HepG2 (cell line): ENCODE measurements around the gene BMPER. TPM values are rescaled to one million over a fixed set of nuclear protein-coding genes. Genes with fewer than 3 reads are reported as not detected.

Source experiments
- ATAC-seq: fragments of 200-7000 bp; cut with Tn5 transposase; 3 replicates; pipeline ENCODE4 v1.9.1; 2020; ENCODE audit warnings: mild to moderate bottlenecking, moderate library complexity
- BruUV-seq: library from RNA; stranded (reverse); fragments of 400-500 nt; replicated peaks from 2 replicates; lab custom pipeline; 2021; lab: Mats Ljungman, UMichigan
- CTCF ChIA-PET: fragments of 300-600 bp; formaldehyde crosslinking; extraction: SDS; loops from one replicate; lab custom pipeline; 2021; ENCODE audit warnings: low total read pairs, inconsistent platforms, low intra/inter-chr PET ratio; lab: Yijun Ruan, JAX
- POLR2A ChIA-PET: fragments of 350-600 bp; sonication (Branson Sonifier 250); formaldehyde crosslinking; loops from one replicate; lab custom pipeline; 2020; ENCODE audit warnings: antibody characterized with exemption, inconsistent platforms; lab: Yijun Ruan, JAX
- DNase-seq: peaks from one replicate; pipeline ENCODE4 v3.0.0-alpha.2; 2015; ENCODE audit warnings: low spot score
- FAIRE-seq: peaks from 3 replicates; lab custom pipeline; 2011; peaks lifted over from hg19 to GRCh38; lab: Jason Lieb, UNC
- H2AFZ ChIP-seq: one replicate; pipeline ENCODE4 v1.6.1; 2011; ENCODE audit warnings: low read length, inconsistent platforms
- H3K27ac ChIP-seq: fragments of 300-600 bp; 3 replicates; pipeline ENCODE4 v1.8.0; 2011; ENCODE audit warnings: mixed run types, mild to moderate bottlenecking, mixed read lengths, low read length, inconsistent platforms; ENCODE audit not compliant: insufficient read depth; ENCODE audit errors: extremely low read length
- H3K27me3 ChIP-seq, 2 experiments: fragments of 200-600 bp in 1 of 2; 2 replicates in 1 of 2; 3 replicates in 1 of 2; pipeline versions ENCODE4 v1.6.0 to v1.8.0; 2011; ENCODE audit warnings: low read length in 2 of 2, mild to moderate bottlenecking in 2 of 2, moderate library complexity in 2 of 2, inconsistent platforms in 1 of 2; ENCODE audit not compliant: insufficient read depth in 2 of 2, control insufficient read depth in 1 of 2
- H3K36me3 ChIP-seq, 2 experiments: fragments of 200-600 bp in 1 of 2; replicated peaks in 1 of 2; 2 replicates in 1 of 2; 3 replicates in 1 of 2; pipeline versions ENCODE4 v1.5.1 to v1.8.0; 2011; ENCODE audit warnings: low read length in 2 of 2, inconsistent platforms in 1 of 2; ENCODE audit not compliant: insufficient read depth in 2 of 2, control insufficient read depth in 1 of 2
- H3K4me1 ChIP-seq: 2 replicates; pipeline ENCODE4 v1.5.1; 2012; ENCODE audit warnings: low read length, inconsistent platforms; ENCODE audit not compliant: insufficient read depth
- H3K4me2 ChIP-seq: 2 replicates; pipeline ENCODE4 v1.6.0; 2011; ENCODE audit warnings: low read depth, low read length, inconsistent platforms
- H3K4me3 ChIP-seq, 3 experiments: fragments of 200-600 bp in 1 of 3; sonication (generic), shearing (Covaris generic) in 1 of 3; replicated peaks in 1 of 3; 2 replicates each; pipeline ENCODE4 v1.5.1; 2011 to 2016; ENCODE audit warnings: low read length in 3 of 3, inconsistent platforms in 2 of 3, low read depth in 2 of 3, mild to moderate bottlenecking in 2 of 3, control low read depth in 1 of 3, mixed read lengths in 1 of 3; ENCODE audit not compliant: insufficient read depth in 1 of 3
- H3K79me2 ChIP-seq: one replicate; pipeline ENCODE4 v1.6.1; 2011; ENCODE audit warnings: low read length, inconsistent platforms; ENCODE audit not compliant: insufficient read depth
- H3K9ac ChIP-seq: 2 replicates; pipeline ENCODE4 v1.6.0; 2011; ENCODE audit warnings: mild to moderate bottlenecking, low read depth, low read length, inconsistent platforms; ENCODE audit not compliant: insufficient read depth
- H3K9me3 ChIP-seq: 2 replicates; pipeline ENCODE4 v1.5.1; 2012; ENCODE audit warnings: mild to moderate bottlenecking, low read length
- H4K20me1 ChIP-seq: 2 replicates; pipeline ENCODE4 v1.6.0; 2011; ENCODE audit warnings: inconsistent platforms, mild to moderate bottlenecking, low read length, moderate library complexity; ENCODE audit not compliant: insufficient read depth
- HNRNPK ChIP-seq: fragments of 200-400 bp; formaldehyde crosslinking; IDR thresholded peaks from 2 replicates; pipeline ENCODE4 v1.6.1; 2018; ENCODE audit warnings: low read length, low read depth, moderate library complexity, mild to moderate bottlenecking; ENCODE audit not compliant: poor library complexity, severe bottlenecking
- JUN ChIP-seq: sonication (generic); formaldehyde crosslinking; IDR thresholded peaks from 2 replicates; pipeline ENCODE4 v1.4.0; 2020; ENCODE audit warnings: mild to moderate bottlenecking, missing genetic modification reagents
- MTF1 ChIP-seq: sonication (generic); formaldehyde crosslinking; IDR thresholded peaks from 2 replicates; pipeline ENCODE4 v1.5.0; 2020; ENCODE audit warnings: missing genetic modification reagents
- RORA ChIP-seq: sonication (generic); formaldehyde crosslinking; IDR thresholded peaks from 2 replicates; pipeline ENCODE4 v1.5.0; 2020; ENCODE audit warnings: mild to moderate bottlenecking, missing genetic modification reagents, moderate library complexity
- SMC3 ChIP-seq: IDR thresholded peaks from 2 replicates; pipeline ENCODE4 v1.6.1; 2011; ENCODE audit warnings: low read length, improper control_type of control experiment
- SP4 ChIP-seq: sonication (generic); formaldehyde crosslinking; IDR thresholded peaks from 2 replicates; pipeline ENCODE4 v1.8.1; 2023; ENCODE audit warnings: mild to moderate bottlenecking, missing genetic modification reagents
- TOE1 ChIP-seq: sonication (generic); formaldehyde crosslinking; IDR thresholded peaks from 2 replicates; pipeline ENCODE4 v1.4.0; 2020; ENCODE audit warnings: mild to moderate bottlenecking, missing genetic modification reagents
- ZNF251 ChIP-seq: sonication (generic); formaldehyde crosslinking; IDR thresholded peaks from 2 replicates; pipeline ENCODE4 v1.9.0; 2021; ENCODE audit warnings: mild to moderate bottlenecking, missing genetic modification reagents
- WGBS: methylation state at CpG from one replicate; pipeline ENCODE4 v1.1.6; 2017; ENCODE audit warnings: low lambda C conversion rate; 5-methylcytosine and 5-hydroxymethylcytosine counted together
- in situ Hi-C: cut with HindIII; loops from 2 replicates; pipeline ENCODE4 v1.10.0; 2017; ENCODE audit warnings: low pct_unique_long_range_greater_than_20kb; ENCODE audit not compliant: extremely low pct_ligation_motif_present
- intact Hi-C: fragments of 100-400 bp; cut with micrococcal nuclease; formaldehyde crosslinking; loops from one replicate; pipeline ENCODE4 v1.10.0; 2022; ENCODE audit not compliant: unreplicated experiment
- polyA plus RNA-seq, 8 experiments: library from polyadenylated mRNA; depleted of rRNA in 3 of 8; stranded (reverse) in 7 of 8; unstranded in 1 of 8; fragments of >200 nt; fragmentation: Illumina TruSeq in 4 of 8; extraction: Trizol in 4 of 8; gene quantifications; 2 replicates each; pipeline versions ENCODE4 v1.2.1 to v1.2.3, GENCODE V29; 2011 to 2016; ENCODE audit warnings: low read depth in 4 of 8, missing spikeins in 1 of 8, mixed read lengths in 1 of 8; ENCODE audit not compliant: insufficient read depth in 1 of 8
- total RNA-seq, 5 experiments: library from RNA; depleted of rRNA; stranded (reverse); fragments of >200 nt; fragmentation: Illumina TruSeq; extraction: Trizol; gene quantifications; 2 replicates each; pipeline ENCODE4 v1.2.3, GENCODE V29; 2016; ENCODE audit warnings: low read depth in 1 of 5
- TF ChIP-seq, protein P1 (sequence below): sonication (generic); formaldehyde crosslinking; IDR thresholded peaks from 2 replicates; pipeline ENCODE4 v1.4.0; 2020; ENCODE audit warnings: missing genetic modification reagents
- TF ChIP-seq, protein P2 (sequence below): sonication (generic); formaldehyde crosslinking; conservative IDR thresholded peaks from 2 replicates; pipeline ENCODE4 v1.4.0; 2020; ENCODE audit warnings: missing genetic modification reagents

BMPER gene
- total and polyA plus RNA-seq, 2 of the 13 experiments (the other 11 are each of a cell fraction or from before 2014, with no cell fraction given) = not detected

GRCh38 chr7:34131371-34131770 lies 226.0 kb downstream of the BMPER start:
- Histone ChIP-seq H3K4me2 (no peak overlapping the region), H3K4me3 (no peak overlapping the region), H3K4me1 (no peaks in the 10 kb centered on the region), H3K9me3 (no peaks in the 10 kb centered on the region), H3K27me3 (peaks cover 0 to 6% of the 10 kb centered on the region in 2 experiments; a peak in 1 of 5 replicates), H3K9ac (no peak overlapping the region), H3K36me3 (no peaks in the 10 kb centered on the region), H4K20me1 (no peaks in the 10 kb centered on the region), H3K79me2 (no peaks in the 10 kb centered on the region), H3K27ac (no peak overlapping the region), H2AFZ (no peak overlapping the region)
- CTCF ChIA-PET = no interaction called here
- 23% methylated on average over 7 of the region's 9 CpGs for WGBS
- no peak for FAIRE-seq
- POLR2A ChIA-PET = no interaction called here
- TF ChIP-seq, protein P1, sequence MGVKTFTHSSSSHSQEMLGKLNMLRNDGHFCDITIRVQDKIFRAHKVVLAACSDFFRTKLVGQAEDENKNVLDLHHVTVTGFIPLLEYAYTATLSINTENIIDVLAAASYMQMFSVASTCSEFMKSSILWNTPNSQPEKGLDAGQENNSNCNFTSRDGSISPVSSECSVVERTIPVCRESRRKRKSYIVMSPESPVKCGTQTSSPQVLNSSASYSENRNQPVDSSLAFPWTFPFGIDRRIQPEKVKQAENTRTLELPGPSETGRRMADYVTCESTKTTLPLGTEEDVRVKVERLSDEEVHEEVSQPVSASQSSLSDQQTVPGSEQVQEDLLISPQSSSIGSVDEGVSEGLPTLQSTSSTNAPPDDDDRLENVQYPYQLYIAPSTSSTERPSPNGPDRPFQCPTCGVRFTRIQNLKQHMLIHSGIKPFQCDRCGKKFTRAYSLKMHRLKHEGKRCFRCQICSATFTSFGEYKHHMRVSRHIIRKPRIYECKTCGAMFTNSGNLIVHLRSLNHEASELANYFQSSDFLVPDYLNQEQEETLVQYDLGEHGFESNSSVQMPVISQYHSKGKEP (CRISPR knock-in tag) = no peak
- TF ChIP-seq SMC3 (no peak), RORA (CRISPR knock-in tag) (no peak), ZNF251 (CRISPR knock-in tag) (no peak), MTF1 (CRISPR knock-in tag) (no peak)
- no peak for DNase-seq
- in situ Hi-C loops (no loop called here), intact Hi-C loops (loop anchor here (10.0 kb wide), 1 partner anchor 193 kb away; no protein-coding TSS in a partner anchor)
- BruUV-seq = no TSS peak
- ATAC-seq = no peak

GRCh38 chr7:34133356-34133982 lies 228.1 kb downstream of the BMPER start:
- no peak overlapping the region for H3K27ac ChIP-seq
- H3K36me3 ChIP-seq = no peaks in the 10 kb centered on the region
- ChIA-PET POLR2A (no interaction called here), CTCF (interaction anchor here (1.2 to 1.5 kb wide), 2 partner anchors 32 to 464 kb away, joined by 3 to 10 read pairs; no protein-coding TSS in a partner anchor)
- H3K4me3 ChIP-seq = no peak overlapping the region
- DNase-seq (no peak), ATAC-seq (no peak), FAIRE-seq (no peak)
- no peaks in the 10 kb centered on the region for H4K20me1 ChIP-seq
- no peak for TF ChIP-seq HNRNPK
- no peak for TF ChIP-seq JUN (CRISPR knock-in tag)
- TF ChIP-seq, protein P2, sequence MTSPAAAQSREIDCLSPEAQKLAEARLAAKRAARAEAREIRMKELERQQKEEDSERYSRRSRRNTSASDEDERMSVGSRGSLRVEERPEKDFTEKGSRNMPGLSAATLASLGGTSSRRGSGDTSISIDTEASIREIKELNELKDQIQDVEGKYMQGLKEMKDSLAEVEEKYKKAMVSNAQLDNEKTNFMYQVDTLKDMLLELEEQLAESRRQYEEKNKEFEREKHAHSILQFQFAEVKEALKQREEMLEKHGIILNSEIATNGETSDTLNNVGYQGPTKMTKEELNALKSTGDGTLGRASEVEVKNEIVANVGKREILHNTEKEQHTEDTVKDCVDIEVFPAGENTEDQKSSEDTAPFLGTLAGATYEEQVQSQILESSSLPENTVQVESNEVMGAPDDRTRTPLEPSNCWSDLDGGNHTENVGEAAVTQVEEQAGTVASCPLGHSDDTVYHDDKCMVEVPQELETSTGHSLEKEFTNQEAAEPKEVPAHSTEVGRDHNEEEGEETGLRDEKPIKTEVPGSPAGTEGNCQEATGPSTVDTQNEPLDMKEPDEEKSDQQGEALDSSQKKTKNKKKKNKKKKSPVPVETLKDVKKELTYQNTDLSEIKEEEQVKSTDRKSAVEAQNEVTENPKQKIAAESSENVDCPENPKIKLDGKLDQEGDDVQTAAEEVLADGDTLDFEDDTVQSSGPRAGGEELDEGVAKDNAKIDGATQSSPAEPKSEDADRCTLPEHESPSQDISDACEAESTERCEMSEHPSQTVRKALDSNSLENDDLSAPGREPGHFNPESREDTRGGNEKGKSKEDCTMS (CRISPR knock-in tag) = no peak
- no peak for TF ChIP-seq SP4 (CRISPR knock-in tag)
- no peak for TF ChIP-seq TOE1
- H2AFZ ChIP-seq = no peak overlapping the region
- in situ Hi-C loops = no loop called here
- WGBS = 32% methylated on average over 8 of the region's 8 CpGs
- H3K4me2 ChIP-seq = no peak overlapping the region
- H3K9me3 ChIP-seq = no peaks in the 10 kb centered on the region
- BruUV-seq = no TSS peak
- H3K27me3 ChIP-seq = peaks cover 0 to 7% of the 10 kb centered on the region in 2 experiments; a peak in 1 of 5 replicates
- H3K79me2 ChIP-seq = no peaks in the 10 kb centered on the region
- H3K4me1 ChIP-seq = no peaks in the 10 kb centered on the region
- H3K9ac ChIP-seq = no peak overlapping the region
- intact Hi-C loops = loop anchor here (10.0 kb wide), 1 partner anchor 191 kb away; no protein-coding TSS in a partner anchor
